Esophagus squamous epithelium (tissue), 4 donors: ENCODE measurements around the gene HMCN1.

Source experiments
- POLR2A ChIP-seq, 4 donors: fragments of 450-650 bp; IDR thresholded peaks; one replicate each; pipeline ENCODE4 v1.6.1; 2017; ENCODE audit warnings: antibody characterized with exemption in 4 of 4, mild to moderate bottlenecking in 4 of 4, moderate library complexity in 3 of 4
- TF ChIP-seq, protein P1 (sequence below), 6 experiments: fragments of 450-650 bp in 4 of 6; fragments of 200-600 bp in 2 of 6; sonication (generic) in 2 of 6; IDR thresholded peaks; one replicate each; pipeline ENCODE4 v1.5.1; 2016 to 2019; ENCODE audit warnings: antibody characterized with exemption in 6 of 6, mild to moderate bottlenecking in 4 of 6, moderate library complexity in 4 of 6

DNA sequence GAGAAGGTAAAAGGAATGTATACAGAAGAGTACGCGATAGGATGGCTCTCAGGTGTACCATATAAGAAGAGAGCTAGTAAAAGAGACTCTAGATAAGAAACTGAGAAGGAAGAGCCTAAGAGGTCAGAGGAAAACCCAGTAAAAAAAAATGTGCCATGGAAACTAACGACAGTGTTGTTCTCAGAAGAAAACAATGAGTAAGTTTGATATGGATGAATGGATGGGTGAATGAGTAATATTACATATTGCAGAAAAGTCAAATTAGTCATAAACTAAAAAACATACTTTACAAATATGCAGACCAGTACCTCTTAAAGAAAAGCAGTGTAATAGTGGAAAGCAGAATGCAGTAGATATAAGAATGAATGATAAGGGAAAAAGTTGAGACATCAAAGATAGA lies 316.2 kb downstream of the HMCN1 start:
- TF ChIP-seq, protein P1, sequence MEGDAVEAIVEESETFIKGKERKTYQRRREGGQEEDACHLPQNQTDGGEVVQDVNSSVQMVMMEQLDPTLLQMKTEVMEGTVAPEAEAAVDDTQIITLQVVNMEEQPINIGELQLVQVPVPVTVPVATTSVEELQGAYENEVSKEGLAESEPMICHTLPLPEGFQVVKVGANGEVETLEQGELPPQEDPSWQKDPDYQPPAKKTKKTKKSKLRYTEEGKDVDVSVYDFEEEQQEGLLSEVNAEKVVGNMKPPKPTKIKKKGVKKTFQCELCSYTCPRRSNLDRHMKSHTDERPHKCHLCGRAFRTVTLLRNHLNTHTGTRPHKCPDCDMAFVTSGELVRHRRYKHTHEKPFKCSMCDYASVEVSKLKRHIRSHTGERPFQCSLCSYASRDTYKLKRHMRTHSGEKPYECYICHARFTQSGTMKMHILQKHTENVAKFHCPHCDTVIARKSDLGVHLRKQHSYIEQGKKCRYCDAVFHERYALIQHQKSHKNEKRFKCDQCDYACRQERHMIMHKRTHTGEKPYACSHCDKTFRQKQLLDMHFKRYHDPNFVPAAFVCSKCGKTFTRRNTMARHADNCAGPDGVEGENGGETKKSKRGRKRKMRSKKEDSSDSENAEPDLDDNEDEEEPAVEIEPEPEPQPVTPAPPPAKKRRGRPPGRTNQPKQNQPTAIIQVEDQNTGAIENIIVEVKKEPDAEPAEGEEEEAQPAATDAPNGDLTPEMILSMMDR (IDR thresholded peaks at IDR 0.05) = no peak
- no peak for TF ChIP-seq POLR2A (IDR thresholded peaks at IDR 0.05)
